B cell (primary cell): Measurements from ENCODE around the gene HAO1. TPM values are rescaled to one million over a fixed set of nuclear protein-coding genes. Genes with fewer than 3 reads are reported as not detected.

Experiments
- ATAC-seq: fragments of 200-7000 bp; cut with Tn5 transposase; one replicate; pipeline ENCODE4 v1.10.0; 2021; ENCODE audit warnings: low read depth, mild to moderate bottlenecking, moderate number of reproducible peaks, moderate library complexity
- CTCF ChIA-PET: fragments of 350-600 bp; sonication (Branson Sonifier 250); formaldehyde crosslinking; loops from one replicate; lab custom pipeline; 2021; ENCODE audit warnings: antibody characterized with exemption, inconsistent platforms; lab: Charles Lee
- POLR2A ChIA-PET: fragments of 350-600 bp; sonication (Branson Sonifier 250); formaldehyde crosslinking; loops from one replicate; lab custom pipeline; 2021; ENCODE audit warnings: antibody characterized with exemption; lab: Charles Lee
- DNase-seq: peaks from one replicate; pipeline ENCODE4 v3.0.0; 2013
- H2AFZ ChIP-seq: 2 replicates; pipeline ENCODE4 v1.6.1; 2012; ENCODE audit warnings: mild to moderate bottlenecking, low read depth, low read length; ENCODE audit not compliant: insufficient read depth, poor library complexity, severe bottlenecking
- H3K27ac ChIP-seq, 2 donors: 1 replicate in 1 of 2; 2 replicates in 1 of 2; pipeline ENCODE4 v1.5.1; 2012 to 2013; ENCODE audit warnings: low read length in 2 of 2, mild to moderate bottlenecking in 2 of 2, moderate library complexity in 1 of 2
- H3K27me3 ChIP-seq, 4 experiments: fragments of 200-600 bp in 1 of 4; sonication (generic) in 1 of 4; replicated peaks in 1 of 4; 1 replicate in 2 of 4; 2 replicates in 2 of 4; pipeline versions ENCODE4 v1.6.1 to v1.7.0; 2013 to 2016; ENCODE audit warnings: low read length in 3 of 4, mild to moderate bottlenecking in 2 of 4, mixed read lengths in 1 of 4, moderate library complexity in 1 of 4; ENCODE audit not compliant: insufficient read depth in 4 of 4, control insufficient read depth in 3 of 4; ENCODE audit errors: control extremely low read depth in 1 of 4
- H3K36me3 ChIP-seq, 2 experiments: replicated peaks in 1 of 2; 1 replicate in 1 of 2; 2 replicates in 1 of 2; pipeline versions ENCODE4 v1.6.1 to v1.7.1; 2013; ENCODE audit warnings: low read length in 1 of 2; ENCODE audit not compliant: insufficient read depth in 2 of 2, control insufficient read depth in 1 of 2; ENCODE audit errors: control extremely low read depth in 1 of 2, extremely low read depth in 1 of 2
- H3K4me1 ChIP-seq, 2 donors: fragments of 200-600 bp in 1 of 2; sonication (generic) in 1 of 2; 1 replicate in 1 of 2; 2 replicates in 1 of 2; pipeline versions ENCODE4 v1.5.1 to v1.6.1; 2013 to 2017; ENCODE audit warnings: low read length in 2 of 2; ENCODE audit not compliant: control insufficient read depth in 2 of 2, insufficient read depth in 2 of 2
- H3K4me2 ChIP-seq: replicated peaks from 2 replicates; pipeline ENCODE3; 2012; ENCODE audit warnings: mild to moderate bottlenecking, low read depth, low read length; ENCODE audit not compliant: poor library complexity, severe bottlenecking
- H3K4me3 ChIP-seq, 5 experiments: fragments of 200-600 bp in 1 of 5; sonication (generic) in 1 of 5; 1 replicate in 3 of 5; 2 replicates in 2 of 5; pipeline versions ENCODE4 v1.5.1 to v1.7.0; 2011 to 2016; ENCODE audit warnings: low read length in 4 of 5, mild to moderate bottlenecking in 4 of 5, low read depth in 2 of 5, control low read depth in 1 of 5, moderate library complexity in 1 of 5; ENCODE audit not compliant: insufficient read depth in 1 of 5; ENCODE audit errors: control extremely low read depth in 1 of 5, extremely low read depth in 1 of 5
- H3K79me2 ChIP-seq: fragments of 200-600 bp; sonication (generic); one replicate; pipeline ENCODE4 v1.6.0; 2016; ENCODE audit warnings: low read length; ENCODE audit not compliant: control insufficient read depth, insufficient read depth
- H3K9ac ChIP-seq: fragments of 200-600 bp; sonication (generic); 2 replicates; pipeline ENCODE4 v1.6.1; 2017; ENCODE audit warnings: mild to moderate bottlenecking, low read length, moderate library complexity
- H3K9me3 ChIP-seq, 3 donors: one replicate each; pipeline versions ENCODE4 v1.6.1 to v1.7.1; 2013; ENCODE audit warnings: low read length in 2 of 3; ENCODE audit not compliant: control insufficient read depth in 2 of 3, insufficient read depth in 1 of 3; ENCODE audit errors: control extremely low read depth in 1 of 3
- H4K20me1 ChIP-seq: 2 replicates; pipeline ENCODE4 v1.6.0; 2012; ENCODE audit warnings: mild to moderate bottlenecking, low read length; ENCODE audit not compliant: insufficient read depth, control insufficient read depth, poor library complexity, severe bottlenecking
- H3K27ac Mint-ChIP-seq: one replicate; pipeline ENCODE4 v1.8.0; 2021; ENCODE audit warnings: mixed read lengths
- H3K27me3 Mint-ChIP-seq: one replicate; pipeline ENCODE4 v1.8.0; 2021; ENCODE audit warnings: mixed read lengths
- H3K4me1 Mint-ChIP-seq: one replicate; pipeline ENCODE4 v1.8.0; 2021; ENCODE audit warnings: mixed read lengths
- H3K4me3 Mint-ChIP-seq: one replicate; pipeline ENCODE4 v1.8.0; 2021; ENCODE audit warnings: mixed read lengths
- H3K9me3 Mint-ChIP-seq: one replicate; pipeline ENCODE4 v1.8.0; 2022; ENCODE audit warnings: mixed read lengths; ENCODE audit not compliant: insufficient read depth
- EZH2 ChIP-seq: IDR thresholded peaks from 2 replicates; pipeline ENCODE4 v1.6.1; 2012; ENCODE audit warnings: borderline replicate concordance, low read depth, mild to moderate bottlenecking, moderate library complexity, low read length; ENCODE audit not compliant: insufficient read depth, poor library complexity, severe bottlenecking
- WGBS: methylation state at CpG from one replicate; pipeline ENCODE4 v1.1.5; 2013; ENCODE audit warnings: missing lambda C conversion rate; ENCODE audit not compliant: insufficient coverage; 5-methylcytosine and 5-hydroxymethylcytosine counted together
- intact Hi-C: fragments of 100-400 bp; cut with micrococcal nuclease; formaldehyde crosslinking; loops from one replicate; pipeline ENCODE4 v1.10.0; 2022
- polyA plus RNA-seq: library from polyadenylated mRNA; depleted of rRNA; stranded (reverse); fragments of >200 nt; gene quantifications from 2 replicates; pipeline ENCODE4 v1.2.3, GENCODE V29; 2012
- total RNA-seq, 2 donors: library from RNA; stranded (reverse); fragments of 120-200 nt in 1 of 2; gene quantifications; 1 replicate in 1 of 2; 2 replicates in 1 of 2; pipeline versions ENCODE4 v1.2.3 to v1.2.4, GENCODE V29; 2013 to 2022
- TF ChIP-seq, protein P1 (sequence below): fragments of 200-600 bp; IDR thresholded peaks from one replicate; pipeline ENCODE4 v1.8.0; 2022; ENCODE audit warnings: antibody characterized with exemption, mild to moderate bottlenecking

Gene HAO1
- total and polyA plus RNA-seq, 2 donors (not counting 1 experiment from before 2014, with no cell fraction given), result not detected

DNA sequence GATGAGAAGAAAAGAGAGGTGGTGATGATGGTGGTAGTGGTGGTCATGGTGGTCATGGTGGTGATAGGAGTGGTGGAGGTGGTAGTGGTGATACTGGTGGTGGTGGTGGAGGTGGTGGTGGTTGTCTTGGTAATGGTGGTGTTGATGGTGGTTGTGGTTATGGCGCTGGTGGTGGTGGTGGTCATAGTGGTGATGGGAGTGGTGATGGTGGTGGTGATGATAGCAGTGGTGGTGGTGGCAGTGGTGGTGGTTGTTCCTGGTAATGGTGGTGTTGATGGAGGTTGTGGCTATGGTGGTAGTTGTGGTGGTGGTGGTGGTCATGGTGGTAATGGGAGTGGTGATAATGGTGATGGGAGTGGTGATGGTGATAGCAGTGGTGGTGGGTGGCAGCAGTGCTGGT is 36.8 kb downstream of the HAO1 start:
- 100% methylated on average over 1 of the region's 1 CpG for WGBS
- Mint-ChIP-seq H3K9me3 (peaks cover 2% of the 10 kb centered on the region), H3K4me1 (no peaks in the 10 kb centered on the region), H3K27ac (no peak overlapping the region), H3K4me3 (no peak overlapping the region), H3K27me3 (no peaks in the 10 kb centered on the region)
- H2AFZ ChIP-seq, result no peak overlapping the region
- H4K20me1 ChIP-seq, result no peaks in the 10 kb centered on the region
- H3K9me3 ChIP-seq, result no peaks in the 10 kb centered on the region
- no peak for DNase-seq
- TF ChIP-seq, protein P1, sequence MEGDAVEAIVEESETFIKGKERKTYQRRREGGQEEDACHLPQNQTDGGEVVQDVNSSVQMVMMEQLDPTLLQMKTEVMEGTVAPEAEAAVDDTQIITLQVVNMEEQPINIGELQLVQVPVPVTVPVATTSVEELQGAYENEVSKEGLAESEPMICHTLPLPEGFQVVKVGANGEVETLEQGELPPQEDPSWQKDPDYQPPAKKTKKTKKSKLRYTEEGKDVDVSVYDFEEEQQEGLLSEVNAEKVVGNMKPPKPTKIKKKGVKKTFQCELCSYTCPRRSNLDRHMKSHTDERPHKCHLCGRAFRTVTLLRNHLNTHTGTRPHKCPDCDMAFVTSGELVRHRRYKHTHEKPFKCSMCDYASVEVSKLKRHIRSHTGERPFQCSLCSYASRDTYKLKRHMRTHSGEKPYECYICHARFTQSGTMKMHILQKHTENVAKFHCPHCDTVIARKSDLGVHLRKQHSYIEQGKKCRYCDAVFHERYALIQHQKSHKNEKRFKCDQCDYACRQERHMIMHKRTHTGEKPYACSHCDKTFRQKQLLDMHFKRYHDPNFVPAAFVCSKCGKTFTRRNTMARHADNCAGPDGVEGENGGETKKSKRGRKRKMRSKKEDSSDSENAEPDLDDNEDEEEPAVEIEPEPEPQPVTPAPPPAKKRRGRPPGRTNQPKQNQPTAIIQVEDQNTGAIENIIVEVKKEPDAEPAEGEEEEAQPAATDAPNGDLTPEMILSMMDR, result no peak
- no peak for TF ChIP-seq EZH2
- no peak overlapping the region for H3K4me2 ChIP-seq
- intact Hi-C loops, result no loop called here
- H3K9ac ChIP-seq, result no peak overlapping the region
- H3K36me3 ChIP-seq, result no peaks in the 10 kb centered on the region
- H3K27ac ChIP-seq, result no peak overlapping the region
- ChIA-PET CTCF (no interaction called here), POLR2A (no interaction called here)
- no peaks in the 10 kb centered on the region for H3K27me3 ChIP-seq
- no peak for ATAC-seq
- H3K79me2 ChIP-seq, result no peaks in the 10 kb centered on the region
- H3K4me1 ChIP-seq, result no peaks in the 10 kb centered on the region
- no peak overlapping the region for H3K4me3 ChIP-seq

DNA sequence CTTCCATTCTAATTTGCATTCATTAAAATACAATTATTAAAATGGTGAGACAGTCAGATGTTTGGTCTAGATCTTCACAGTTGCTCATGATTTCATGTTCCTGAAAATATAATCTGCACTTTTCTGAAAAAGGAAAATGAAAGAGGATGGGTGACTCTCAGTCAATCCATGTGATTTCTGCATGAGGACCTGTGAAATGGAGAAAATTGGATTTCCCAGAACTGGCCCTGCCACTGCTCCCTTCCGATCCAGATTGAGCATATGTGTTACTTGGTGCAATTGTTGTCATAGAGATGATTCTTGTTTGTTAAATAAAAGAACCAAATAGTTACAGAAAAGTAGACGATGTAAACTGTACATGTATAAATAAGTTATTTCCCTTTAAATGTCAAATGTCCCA is 37.4 kb downstream of the HAO1 start:
- no peak for TF ChIP-seq EZH2
- TF ChIP-seq, protein P1, result no peak
- ChIA-PET POLR2A (no interaction called here), CTCF (no interaction called here)
- no peak overlapping the region for H3K27ac Mint-ChIP-seq
- Histone ChIP-seq H3K79me2 (no peaks in the 10 kb centered on the region), H3K36me3 (no peaks in the 10 kb centered on the region), H3K27me3 (no peaks in the 10 kb centered on the region), H3K4me2 (no peak overlapping the region), H2AFZ (no peak overlapping the region), H3K27ac (no peak overlapping the region), H4K20me1 (no peaks in the 10 kb centered on the region), H3K9me3 (no peaks in the 10 kb centered on the region), H3K4me1 (no peaks in the 10 kb centered on the region), H3K9ac (no peak overlapping the region), H3K4me3 (no peak overlapping the region)
- ATAC-seq, result no peak
- intact Hi-C loops, result no loop called here
- H3K4me1 Mint-ChIP-seq, result no peaks in the 10 kb centered on the region
- H3K4me3 Mint-ChIP-seq, result no peak overlapping the region
- no peak for DNase-seq
- no peaks in the 10 kb centered on the region for H3K27me3 Mint-ChIP-seq
- no CpG with 5 or more reads among the region's 2 CpGs for WGBS
- H3K9me3 Mint-ChIP-seq, result peaks cover 2% of the 10 kb centered on the region
